ENCODE measurements around the gene EMC7. TPM values are rescaled to one million over a fixed set of nuclear protein-coding genes. Genes with fewer than 3 reads are reported as not detected.

EMC7 gene
- 10 to 100 TPM; 27.1 to 44.6 (median 39.4) TPM for total RNA-seq
- polyA plus RNA-seq: 10 to 100 TPM; 34.5 to 47.5 (median 39.5) TPM
- long read RNA-seq, donor 1, transcript EMC7-201 (5 exons, 1,155 nt): major isoform, 55 of 57 reads
- long read RNA-seq, donor 1, partial matches to known transcripts: 0 of 57 reads
- long read RNA-seq, donor 1, other reads (novel, unspliced or antisense): 0 of 57 reads
- long read RNA-seq, donor 2, transcript EMC7-201 (5 exons, 1,155 nt): major isoform, 55 of 56 reads
- long read RNA-seq, donor 2, partial matches to known transcripts: 0 of 56 reads
- long read RNA-seq, donor 2, other reads (novel, unspliced or antisense): 0 of 56 reads

GRCh38 chr15:34101366-34102174, at the start of gene EMC7, which contains the start of gene PGBD4:
Gene EMC7, minus strand, starts transcription at chr15:34101862. Its CDS starts 23 bp downstream, at chr15:34101839.
Gene PGBD4, plus strand, starts transcription at chr15:34102083. Its CDS starts 449 bp downstream, at chr15:34102532.
- TF ChIP-seq POLR2AphosphoS5 (IDR thresholded peaks at IDR 0.05) (peak; percentile 93 to 95 (median 95)), CTCF (IDR thresholded peaks at IDR 0.05 in 8 of 11, conservative IDR thresholded peaks at IDR 0.05 in 3 of 11) (peak in 2 of 11 experiments; percentile 31 to 37), POLR2A (IDR thresholded peaks at IDR 0.05) (peak in 2 of 3 donors; percentile 19 to 85)
- H3K36me3 ChIP-seq: no peaks in the 10 kb centered on the region
- WGBS, 5 donors: 0 to 1% (median 0%) methylated on average over 34 to 48 of the region's 48 CpGs
- H3K27ac ChIP-seq: peak within 1 kb of the TSS; percentile 85 to 94 (median 89)
- H3K27me3 ChIP-seq (replicated peaks in 1 of 7): no peaks in the 10 kb centered on the region
- peaks cover 15 to 53% (median 39%) of the 10 kb centered on the region in 6 donors for H3K4me1 ChIP-seq
- H3K4me3 ChIP-seq: peak within 1 kb of the TSS; percentile 70 to 94 (median 86)
- DNase-seq: peak; percentile 99
- intact Hi-C loops (cut with DNase I; ENCODE audit: low total_unique reads): loop anchor here (5.0 kb wide), 1 partner anchor 111 kb away; the partner anchor contains the start of gene KATNBL1
- peaks cover 0 to 13% (median 0%) of the 10 kb centered on the region in 8 donors for H3K9me3 ChIP-seq

- no peaks in the 10 kb centered on the region for H3K9me3 ChIP-seq
- WGBS, 5 donors: 63 to 78% (median 67%) methylated on average over 6 of the region's 6 CpGs
- H3K4me3 ChIP-seq: no peak overlapping the region
- no peak overlapping the region for H3K27ac ChIP-seq
- DNase-seq: no peak
- no peaks in the 10 kb centered on the region for H3K27me3 ChIP-seq (replicated peaks in 1 of 7)
- H3K4me1 ChIP-seq: no peaks in the 10 kb centered on the region
- intact Hi-C loops (cut with DNase I; ENCODE audit: low total_unique reads): no loop called here
- TF ChIP-seq POLR2A (IDR thresholded peaks at IDR 0.05): no peak
- TF ChIP-seq CTCF (IDR thresholded peaks at IDR 0.05 in 8 of 11, conservative IDR thresholded peaks at IDR 0.05 in 3 of 11): no peak
- TF ChIP-seq POLR2AphosphoS5 (IDR thresholded peaks at IDR 0.05): no peak
- H3K36me3 ChIP-seq: peaks cover 0 to 100% (median 47%) of the 10 kb centered on the region in 6 donors
Observed at GRCh38 chr15:34147371-34148140, 45.9 kb upstream of the EMC7 start.

- Histone ChIP-seq H3K4me3 (no peak overlapping the region), H3K9me3 (no peaks in the 10 kb centered on the region), H3K27ac (no peak overlapping the region), H3K27me3 (replicated peaks in 1 of 7) (no peaks in the 10 kb centered on the region), H3K4me1 (no peaks in the 10 kb centered on the region), H3K36me3 (peaks cover 0 to 16% (median 0%) of the 10 kb centered on the region in 6 donors)
- TF ChIP-seq CTCF (IDR thresholded peaks at IDR 0.05 in 8 of 11, conservative IDR thresholded peaks at IDR 0.05 in 3 of 11) (no peak), POLR2A (IDR thresholded peaks at IDR 0.05) (no peak), POLR2AphosphoS5 (IDR thresholded peaks at IDR 0.05) (no peak)
- intact Hi-C loops (cut with DNase I; ENCODE audit: low total_unique reads): no loop called here
- WGBS, 5 donors: 91 to 98% (median 98%) methylated on average over 1 of the region's 1 CpG
- DNase-seq: no peak
Observed at GRCh38 chr15:34133511-34133910, 31.8 kb upstream of the EMC7 start.
